ENCODE data around the gene ZNF541. TPM values are rescaled to one million over a fixed set of nuclear protein-coding genes. Genes with fewer than 3 reads are reported as not detected.

Gene ZNF541
- total and polyA plus RNA-seq, 10 of the 15 experiments (the other 5 are each of a cell fraction or from before 2014, with no cell fraction given): 0.03 to 0.12 (median 0.07) TPM; not detected in 4

DNA sequence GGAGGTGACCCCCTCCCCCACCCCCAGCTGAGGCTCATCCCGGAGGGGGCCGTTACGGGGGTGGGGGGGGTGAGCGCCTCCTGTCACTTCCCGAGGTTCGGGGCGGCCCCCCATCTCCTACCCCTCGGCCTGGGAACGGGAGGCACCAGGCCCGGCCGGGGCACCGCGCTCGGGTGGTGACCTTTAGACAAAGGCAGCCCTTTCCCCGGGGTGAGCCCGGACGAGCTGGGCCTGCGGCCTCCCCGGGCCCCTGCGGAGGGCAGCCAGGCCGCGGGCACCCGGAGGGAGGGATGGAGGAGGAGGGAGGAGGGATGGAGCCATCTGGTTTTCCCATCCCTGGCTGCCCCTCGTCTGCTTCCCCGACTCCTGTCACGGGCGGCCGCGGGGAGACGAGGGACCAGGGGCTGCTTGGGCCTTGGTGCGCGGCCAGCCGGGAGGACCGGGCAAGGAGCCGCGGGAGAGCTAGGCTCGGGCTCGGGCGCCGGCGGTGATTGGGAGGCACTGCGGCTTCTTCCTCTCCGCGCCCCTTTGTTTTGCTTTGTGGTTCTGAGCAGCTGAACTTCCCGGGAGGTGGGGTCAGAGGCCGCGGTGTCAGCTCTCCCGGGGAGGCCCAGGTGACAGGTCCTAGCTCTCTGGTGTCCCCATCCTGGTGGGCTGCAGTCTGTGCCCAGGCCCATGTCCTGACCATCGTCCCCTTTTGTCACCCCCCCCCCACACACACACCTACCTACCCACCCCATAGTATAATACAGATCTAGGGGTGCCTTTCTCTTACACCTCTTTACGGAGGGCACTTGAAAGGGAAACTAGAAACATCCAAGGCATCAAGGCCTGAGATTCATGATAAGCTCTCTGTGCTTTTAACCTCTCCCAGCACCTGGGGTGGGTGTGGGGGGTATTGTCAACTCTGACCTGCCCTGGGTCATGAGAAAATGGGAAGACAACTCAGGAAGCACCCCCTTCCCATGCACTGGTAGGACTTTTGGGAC is 37.3 kb upstream of the ZNF541 start:
- no peaks in the 10 kb centered on the region; the same call in 2 of the 3 replicates for H3K9me3 ChIP-seq (replicated peaks; ENCODE audit: control insufficient read depth, insufficient read depth, low read length)
- BruUV-seq (replicated peaks): no TSS peak
- TF ChIP-seq RUNX3 (IDR thresholded peaks at IDR 0.05; ENCODE audit: low read length) (peak; percentile 42), NFYA (IDR thresholded peaks at IDR 0.05; ENCODE audit: borderline replicate concordance, low read depth, low read length) (no peak), BACH1 (IDR thresholded peaks at IDR 0.05; ENCODE audit: borderline replicate concordance) (peak; percentile 49; the same call in 1 of the 2 replicates), IKZF1 (conservative IDR thresholded peaks at IDR 0.05) (peak; percentile 59; the same call in 1 of the 2 replicates), NR2F1 (conservative IDR thresholded peaks at IDR 0.05) (peak; percentile 75), SMAD5 (IDR thresholded peaks at IDR 0.05; ENCODE audit: low read depth) (no peak), WRNIP1 (IDR thresholded peaks at IDR 0.05; ENCODE audit: borderline replicate concordance, low read depth, low read length) (no peak), DPF2 (IDR thresholded peaks at IDR 0.05) (0 out of 2 replicates have a peak, but pooled peaks have one; percentile 31), ESRRA (IDR thresholded peaks at IDR 0.05; ENCODE audit: low read length) (no peak), PML (IDR thresholded peaks at IDR 0.05; ENCODE audit: low read length) (no peak), EGR1 (IDR thresholded peaks at IDR 0.05; ENCODE audit: borderline replicate concordance in 1 of 2, low read depth in 2 of 2, low read length in 2 of 2) (no peak), LARP7 (IDR thresholded peaks at IDR 0.05) (peak; percentile 58; the same call in 1 of the 2 replicates), POLR2A (IDR thresholded peaks at IDR 0.05; ENCODE audit: low read depth, low read length) (peak; percentile 53; the same call in 1 of the 2 replicates), IKZF2 (IDR thresholded peaks at IDR 0.05) (peak in 1 of 2 experiments; percentile 38; a peak in 1 of 4 replicates), ZBED1 (IDR thresholded peaks at IDR 0.05; ENCODE audit: borderline replicate concordance) (no peak)
- TF ChIP-seq, protein P1, sequence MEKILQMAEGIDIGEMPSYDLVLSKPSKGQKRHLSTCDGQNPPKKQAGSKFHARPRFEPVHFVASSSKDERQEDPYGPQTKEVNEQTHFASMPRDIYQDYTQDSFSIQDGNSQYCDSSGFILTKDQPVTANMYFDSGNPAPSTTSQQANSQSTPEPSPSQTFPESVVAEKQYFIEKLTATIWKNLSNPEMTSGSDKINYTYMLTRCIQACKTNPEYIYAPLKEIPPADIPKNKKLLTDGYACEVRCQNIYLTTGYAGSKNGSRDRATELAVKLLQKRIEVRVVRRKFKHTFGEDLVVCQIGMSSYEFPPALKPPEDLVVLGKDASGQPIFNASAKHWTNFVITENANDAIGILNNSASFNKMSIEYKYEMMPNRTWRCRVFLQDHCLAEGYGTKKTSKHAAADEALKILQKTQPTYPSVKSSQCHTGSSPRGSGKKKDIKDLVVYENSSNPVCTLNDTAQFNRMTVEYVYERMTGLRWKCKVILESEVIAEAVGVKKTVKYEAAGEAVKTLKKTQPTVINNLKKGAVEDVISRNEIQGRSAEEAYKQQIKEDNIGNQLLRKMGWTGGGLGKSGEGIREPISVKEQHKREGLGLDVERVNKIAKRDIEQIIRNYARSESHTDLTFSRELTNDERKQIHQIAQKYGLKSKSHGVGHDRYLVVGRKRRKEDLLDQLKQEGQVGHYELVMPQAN (conservative IDR thresholded peaks at IDR 0.05): 0 out of 2 replicates have a peak, but pooled peaks have one; percentile 34
- intact Hi-C loops (cut with micrococcal nuclease; ENCODE audit: unreplicated experiment) (no loop called here), in situ Hi-C loops (cut with MboI) (no loop called here)
- H3K9ac ChIP-seq (ENCODE audit: control insufficient read depth, insufficient read depth, low read length): peak overlapping the region; percentile 96
- no peaks in the 10 kb centered on the region; the same call in 1 of the 2 replicates for H4K20me1 ChIP-seq (ENCODE audit: control insufficient read depth, insufficient read depth)
- peak overlapping the region; percentile 76 for H3K27ac ChIP-seq (ENCODE audit: control insufficient read depth, insufficient read depth)
- peak overlapping the region; percentile 36; the same call in 1 of the 2 replicates for H2AFZ ChIP-seq (ENCODE audit: control insufficient read depth, low read depth, low read length)
- DNase-seq (ENCODE audit: low read depth, low spot score) (no peak), ATAC-seq (peak; percentile 5), FAIRE-seq (no peak)
- H3K36me3 ChIP-seq (ENCODE audit: control insufficient read depth in 2 of 2, insufficient read depth in 2 of 2, low read length in 1 of 2): no peaks in the 10 kb centered on the region
- ChIA-PET SMC1A (ENCODE audit: uncharacterized antibody, unreplicated experiment) (interaction anchor here (0.7 to 1.8 kb wide), 6 partner anchors 9 to 96 kb away, joined by 3 to 6 read pairs (median 3); partner anchors contain the start of gene NAPA), POLR2A (interaction anchor here (0.6 to 2.5 kb wide), 3 partner anchors 10 to 744 kb away, joined by 4 to 14 read pairs (median 5); no protein-coding TSS in a partner anchor), RAD21 (ENCODE audit: unreplicated experiment) (interaction anchor here (0.6 to 2.0 kb wide), 3 partner anchors 92 to 175 kb away, joined by 3 to 6 read pairs (median 3); partner anchors contain the start of gene NAPA), CTCF (interaction anchor here (0.6 to 1.5 kb wide), 8 partner anchors 10 to 1179 kb away, joined by 3 to 8 read pairs (median 3); partner anchors contain the start of gene DHX34)
- peak overlapping the region; percentile 75 for H3K4me2 ChIP-seq (ENCODE audit: control insufficient read depth, insufficient read depth)
- H3K4me1 ChIP-seq (ENCODE audit: control insufficient read depth, insufficient read depth, low read length): peaks cover 11% of the 10 kb centered on the region
- WGBS (ENCODE audit: insufficient coverage, insufficient replicate concordance, low lambda C conversion rate, missing lambda C conversion rate): 5% methylated on average over 34 of the region's 50 CpGs
- peak overlapping the region; percentile 90 for H3K4me3 ChIP-seq
- H3K79me2 ChIP-seq (ENCODE audit: control insufficient read depth, insufficient read depth, low read length): peaks cover 56% of the 10 kb centered on the region
- H3K27me3 ChIP-seq (replicated peaks in 1 of 2; ENCODE audit: control insufficient read depth in 2 of 2, insufficient read depth in 2 of 2, low read length in 1 of 2): no peaks in the 10 kb centered on the region
